Calu3 (cell line): ENCODE data around the gene CARMIL1. TPM values are rescaled to one million over a fixed set of nuclear protein-coding genes. Genes with fewer than 3 reads are reported as not detected.

Source experiments
- BruUV-seq: library from RNA; stranded (reverse); fragments of 400-500 nt; replicated peaks from 2 replicates; lab custom pipeline; 2021; lab: Mats Ljungman, UMichigan
- CTCF ChIA-PET: fragments of 300-600 bp; sonication (Branson Sonifier 250); formaldehyde crosslinking; loops from one replicate; lab custom pipeline; 2022; ENCODE audit warnings: antibody characterized with exemption; lab: Charles Lee
- DNase-seq: peaks from one replicate; pipeline ENCODE4 v3.0.0; 2022
- H3K27ac Mint-ChIP-seq: one replicate; pipeline ENCODE4 v1.8.0; 2022; ENCODE audit warnings: mixed read lengths; ENCODE audit not compliant: unreplicated experiment
- H3K27me3 Mint-ChIP-seq: one replicate; pipeline ENCODE4 v1.8.0; 2022; ENCODE audit warnings: mixed read lengths; ENCODE audit not compliant: unreplicated experiment
- H3K36me3 Mint-ChIP-seq: one replicate; pipeline ENCODE4 v1.8.0; 2022; ENCODE audit warnings: mild to moderate bottlenecking, moderate library complexity, mixed read lengths; ENCODE audit not compliant: insufficient read depth, unreplicated experiment
- H3K4me1 Mint-ChIP-seq: one replicate; pipeline ENCODE4 v1.8.0; 2022; ENCODE audit warnings: mild to moderate bottlenecking, low read depth, mixed read lengths; ENCODE audit not compliant: unreplicated experiment
- H3K4me3 Mint-ChIP-seq: one replicate; pipeline ENCODE4 v1.8.0; 2022; ENCODE audit warnings: mild to moderate bottlenecking, low read depth, moderate library complexity, mixed read lengths; ENCODE audit not compliant: unreplicated experiment
- H3K9me3 Mint-ChIP-seq: one replicate; pipeline ENCODE4 v1.8.0; 2022; ENCODE audit warnings: low read depth, mixed read lengths; ENCODE audit not compliant: unreplicated experiment
- intact Hi-C: fragments of 100-400 bp; cut with micrococcal nuclease; formaldehyde crosslinking; loops from one replicate; pipeline ENCODE4 v1.10.0; 2022; ENCODE audit not compliant: unreplicated experiment
- total RNA-seq: library from RNA; stranded (reverse); gene quantifications from 2 replicates; pipeline ENCODE4 v1.2.3, GENCODE V29; 2022
- TF ChIP-seq, protein P1 (sequence below): fragments of 200-600 bp; IDR thresholded peaks from one replicate; pipeline ENCODE4 v1.8.0; 2022; ENCODE audit warnings: antibody characterized with exemption; ENCODE audit not compliant: unreplicated experiment

Gene CARMIL1
- total RNA-seq, 1 experiment from 2014 or later = 92.4 TPM

DNA sequence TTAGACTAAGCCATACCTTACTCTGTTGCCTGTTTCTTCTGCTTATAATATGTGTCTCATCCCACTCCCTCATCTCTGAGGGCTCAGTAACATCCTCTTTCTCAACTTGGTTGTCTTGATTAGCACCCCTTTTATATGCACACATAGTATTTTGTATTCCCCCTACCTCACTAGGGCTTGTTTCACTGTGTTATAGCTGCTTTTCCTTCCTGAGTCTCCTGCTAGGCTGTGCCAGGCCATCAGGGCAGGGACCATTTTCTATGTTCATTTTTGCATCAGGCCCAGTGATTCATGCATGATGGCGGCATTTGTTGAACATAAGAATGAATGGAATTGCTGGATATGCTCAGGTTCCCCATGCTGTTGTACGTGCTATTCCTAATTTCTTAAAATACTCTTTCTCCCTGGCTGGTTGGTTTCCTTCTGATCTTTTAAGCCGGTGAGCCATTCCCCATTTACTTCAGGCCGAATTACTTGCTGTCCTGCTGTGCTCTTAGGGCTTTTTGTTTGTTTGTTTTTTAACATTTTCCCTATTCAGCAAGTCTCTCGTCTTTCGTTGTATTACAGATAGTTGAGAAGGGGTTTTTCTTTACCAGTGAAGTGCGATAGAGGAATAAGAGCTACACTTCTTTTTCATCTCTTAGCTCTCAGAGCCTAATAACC lies 183.2 kb downstream of the CARMIL1 start:
- no peak for DNase-seq
- H3K27me3 Mint-ChIP-seq = no peaks in the 10 kb centered on the region
- H3K36me3 Mint-ChIP-seq = peaks cover 21% of the 10 kb centered on the region
- TF ChIP-seq, protein P1, sequence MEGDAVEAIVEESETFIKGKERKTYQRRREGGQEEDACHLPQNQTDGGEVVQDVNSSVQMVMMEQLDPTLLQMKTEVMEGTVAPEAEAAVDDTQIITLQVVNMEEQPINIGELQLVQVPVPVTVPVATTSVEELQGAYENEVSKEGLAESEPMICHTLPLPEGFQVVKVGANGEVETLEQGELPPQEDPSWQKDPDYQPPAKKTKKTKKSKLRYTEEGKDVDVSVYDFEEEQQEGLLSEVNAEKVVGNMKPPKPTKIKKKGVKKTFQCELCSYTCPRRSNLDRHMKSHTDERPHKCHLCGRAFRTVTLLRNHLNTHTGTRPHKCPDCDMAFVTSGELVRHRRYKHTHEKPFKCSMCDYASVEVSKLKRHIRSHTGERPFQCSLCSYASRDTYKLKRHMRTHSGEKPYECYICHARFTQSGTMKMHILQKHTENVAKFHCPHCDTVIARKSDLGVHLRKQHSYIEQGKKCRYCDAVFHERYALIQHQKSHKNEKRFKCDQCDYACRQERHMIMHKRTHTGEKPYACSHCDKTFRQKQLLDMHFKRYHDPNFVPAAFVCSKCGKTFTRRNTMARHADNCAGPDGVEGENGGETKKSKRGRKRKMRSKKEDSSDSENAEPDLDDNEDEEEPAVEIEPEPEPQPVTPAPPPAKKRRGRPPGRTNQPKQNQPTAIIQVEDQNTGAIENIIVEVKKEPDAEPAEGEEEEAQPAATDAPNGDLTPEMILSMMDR = no peak
- no TSS peak for BruUV-seq
- H3K9me3 Mint-ChIP-seq = no peaks in the 10 kb centered on the region
- H3K4me3 Mint-ChIP-seq = no peak overlapping the region
- H3K27ac Mint-ChIP-seq = no peak overlapping the region
- intact Hi-C loops = no loop called here
- peaks cover 36% of the 10 kb centered on the region for H3K4me1 Mint-ChIP-seq
- CTCF ChIA-PET = no interaction called here

- no peaks in the 10 kb centered on the region for H3K9me3 Mint-ChIP-seq
- H3K36me3 Mint-ChIP-seq = peaks cover 21% of the 10 kb centered on the region
- DNase-seq = no peak
- CTCF ChIA-PET = interaction anchor here (0.7 kb wide), 1 partner anchor 15 kb away, joined by 3 read pairs; no protein-coding TSS in a partner anchor
- no TSS peak for BruUV-seq
- intact Hi-C loops = no loop called here
- H3K27me3 Mint-ChIP-seq = no peaks in the 10 kb centered on the region
- no peak overlapping the region for H3K4me3 Mint-ChIP-seq
- TF ChIP-seq, protein P1 = no peak
- no peak overlapping the region for H3K27ac Mint-ChIP-seq
- H3K4me1 Mint-ChIP-seq = peaks cover 28% of the 10 kb centered on the region
Measured at GRCh38 chr6:25463441-25463840, 184.3 kb downstream of the CARMIL1 start.

GRCh38 chr6:25464225-25464624 lies 185.1 kb downstream of the CARMIL1 start:
- intact Hi-C loops = no loop called here
- TF ChIP-seq, protein P1 = no peak
- peaks cover 21% of the 10 kb centered on the region for H3K36me3 Mint-ChIP-seq
- DNase-seq = no peak
- no TSS peak for BruUV-seq
- H3K27me3 Mint-ChIP-seq = no peaks in the 10 kb centered on the region
- peaks cover 22% of the 10 kb centered on the region for H3K4me1 Mint-ChIP-seq
- H3K9me3 Mint-ChIP-seq = no peaks in the 10 kb centered on the region
- no peak overlapping the region for H3K4me3 Mint-ChIP-seq
- peak overlapping the region; percentile 24 for H3K27ac Mint-ChIP-seq
- CTCF ChIA-PET = interaction anchor here (0.7 kb wide), 2 partner anchors 16 to 25 kb away, joined by 3 to 6 read pairs; no protein-coding TSS in a partner anchor

DNA sequence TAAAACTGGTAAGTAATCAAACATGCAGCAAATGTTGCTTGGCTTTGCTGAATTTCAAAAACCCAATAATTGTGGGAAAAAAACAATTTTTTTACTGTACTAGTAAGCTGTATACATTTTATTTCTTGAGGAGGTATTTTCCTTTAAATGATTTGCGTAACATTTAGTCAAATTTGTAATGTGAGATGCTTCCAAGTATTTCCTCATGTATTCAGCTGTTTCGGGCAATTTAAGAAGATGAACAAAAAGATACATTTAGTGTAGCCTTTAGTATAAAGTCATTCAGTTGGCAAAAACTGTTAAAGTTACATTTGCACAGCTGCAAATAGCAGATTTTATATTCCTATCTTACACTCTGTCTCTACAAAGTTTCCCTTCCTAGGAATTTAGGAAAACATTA lies 186.8 kb downstream of the CARMIL1 start:
- Mint-ChIP-seq H3K4me1 (peaks cover 8% of the 10 kb centered on the region), H3K9me3 (no peaks in the 10 kb centered on the region), H3K27ac (no peak overlapping the region), H3K36me3 (peaks cover 21% of the 10 kb centered on the region), H3K4me3 (no peak overlapping the region), H3K27me3 (no peaks in the 10 kb centered on the region)
- intact Hi-C loops = no loop called here
- BruUV-seq = no TSS peak
- CTCF ChIA-PET = no interaction called here
- no peak for DNase-seq
- TF ChIP-seq, protein P1 = no peak
